Calu3 (cell line): ENCODE measurements around the gene OR13F1. TPM values are rescaled to one million over a fixed set of nuclear protein-coding genes. Genes with fewer than 3 reads are reported as not detected.

Experiments
- Bru-seq: library from RNA; stranded (reverse); fragments of 400-500 nt; gene quantifications from one replicate; lab custom pipeline; 2021; lab: Mats Ljungman, UMichigan
- BruChase-seq, 2 experiments: library from RNA; stranded (reverse); fragments of 400-500 nt; gene quantifications; one replicate each; lab custom pipeline; 2021; lab: Mats Ljungman, UMichigan
- BruUV-seq: library from RNA; stranded (reverse); fragments of 400-500 nt; replicated peaks from 2 replicates; lab custom pipeline; 2021; lab: Mats Ljungman, UMichigan
- CTCF ChIA-PET: fragments of 300-600 bp; sonication (Branson Sonifier 250); formaldehyde crosslinking; loops from one replicate; lab custom pipeline; 2022; ENCODE audit warnings: antibody characterized with exemption; lab: Charles Lee
- DNase-seq: peaks from one replicate; pipeline ENCODE4 v3.0.0; 2022
- H3K27ac Mint-ChIP-seq: one replicate; pipeline ENCODE4 v1.8.0; 2022; ENCODE audit warnings: mixed read lengths; ENCODE audit not compliant: unreplicated experiment
- H3K27me3 Mint-ChIP-seq: one replicate; pipeline ENCODE4 v1.8.0; 2022; ENCODE audit warnings: mixed read lengths; ENCODE audit not compliant: unreplicated experiment
- H3K36me3 Mint-ChIP-seq: one replicate; pipeline ENCODE4 v1.8.0; 2022; ENCODE audit warnings: mild to moderate bottlenecking, moderate library complexity, mixed read lengths; ENCODE audit not compliant: insufficient read depth, unreplicated experiment
- H3K4me1 Mint-ChIP-seq: one replicate; pipeline ENCODE4 v1.8.0; 2022; ENCODE audit warnings: mild to moderate bottlenecking, low read depth, mixed read lengths; ENCODE audit not compliant: unreplicated experiment
- H3K4me3 Mint-ChIP-seq: one replicate; pipeline ENCODE4 v1.8.0; 2022; ENCODE audit warnings: mild to moderate bottlenecking, low read depth, moderate library complexity, mixed read lengths; ENCODE audit not compliant: unreplicated experiment
- H3K9me3 Mint-ChIP-seq: one replicate; pipeline ENCODE4 v1.8.0; 2022; ENCODE audit warnings: low read depth, mixed read lengths; ENCODE audit not compliant: unreplicated experiment
- intact Hi-C: fragments of 100-400 bp; cut with micrococcal nuclease; formaldehyde crosslinking; loops from one replicate; pipeline ENCODE4 v1.10.0; 2022; ENCODE audit not compliant: unreplicated experiment
- long read RNA-seq: library from polyadenylated mRNA; stranded (forward); transcript quantifications from one replicate; pipeline ENCODE4 v2.0.0, GENCODE V29; 2022
- total RNA-seq: library from RNA; stranded (reverse); gene quantifications from 2 replicates; pipeline ENCODE4 v1.2.3, GENCODE V29; 2022
- TF ChIP-seq, protein P1 (sequence below): fragments of 200-600 bp; IDR thresholded peaks from one replicate; pipeline ENCODE4 v1.8.0; 2022; ENCODE audit warnings: antibody characterized with exemption; ENCODE audit not compliant: unreplicated experiment

The OR13F1 gene, protein sequence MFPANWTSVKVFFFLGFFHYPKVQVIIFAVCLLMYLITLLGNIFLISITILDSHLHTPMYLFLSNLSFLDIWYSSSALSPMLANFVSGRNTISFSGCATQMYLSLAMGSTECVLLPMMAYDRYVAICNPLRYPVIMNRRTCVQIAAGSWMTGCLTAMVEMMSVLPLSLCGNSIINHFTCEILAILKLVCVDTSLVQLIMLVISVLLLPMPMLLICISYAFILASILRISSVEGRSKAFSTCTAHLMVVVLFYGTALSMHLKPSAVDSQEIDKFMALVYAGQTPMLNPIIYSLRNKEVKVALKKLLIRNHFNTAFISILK
- total RNA-seq (not detected in 2 replicates), Bru-seq, nascent RNA (not detected), BruChase-seq, experiment 1, labeled RNA remaining after a 6-hour chase (not detected), BruChase-seq, experiment 2, labeled RNA remaining after a 2-hour chase (not detected)
- long read RNA-seq: 0 reads

DNA sequence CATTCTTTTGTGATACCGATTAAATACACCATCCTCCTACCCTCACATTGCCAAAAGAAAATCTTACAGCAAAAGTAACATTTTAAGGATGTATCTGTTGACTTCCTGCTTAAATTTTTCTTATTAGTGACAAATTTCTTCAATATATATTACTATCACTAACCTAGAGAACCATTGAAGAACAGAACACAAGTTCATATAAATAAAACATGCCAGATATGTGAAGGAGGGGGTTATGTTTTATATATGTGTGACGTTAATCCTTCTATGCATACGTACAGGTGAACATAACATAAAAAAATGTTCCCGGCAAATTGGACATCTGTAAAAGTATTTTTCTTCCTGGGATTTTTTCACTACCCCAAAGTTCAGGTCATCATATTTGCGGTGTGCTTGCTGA lies at the start of gene OR13F1:
Gene OR13F1, plus strand, starts transcription at position 301 of the 400 bp plus-strand sequence. Its CDS starts 0 bp downstream, at position 301.
- H3K27ac Mint-ChIP-seq: no peak within 1 kb of the TSS

DNA sequence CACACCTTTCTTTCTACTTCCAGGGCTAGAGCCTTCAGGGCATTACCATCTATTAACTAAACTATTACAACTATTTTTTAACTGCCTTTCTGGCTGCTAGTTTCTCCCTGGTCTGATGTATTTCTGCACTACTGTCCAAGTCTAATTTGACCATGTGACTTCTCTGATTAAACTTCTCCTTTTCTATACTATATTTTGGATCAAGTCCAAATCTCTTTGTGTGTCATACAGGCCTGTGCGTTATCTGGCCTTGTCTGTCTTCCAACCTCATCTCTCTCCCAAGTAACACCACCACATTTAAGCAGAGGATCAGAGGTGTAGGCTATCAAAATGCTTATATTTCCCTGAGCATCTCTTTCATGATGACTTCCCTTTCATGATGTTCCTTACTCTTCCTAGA lies 47.2 kb upstream of the OR13F1 start:
- Mint-ChIP-seq H3K4me3 (no peak overlapping the region), H3K27ac (no peak overlapping the region), H3K9me3 (peaks cover 16% of the 10 kb centered on the region), H3K4me1 (no peaks in the 10 kb centered on the region), H3K36me3 (no peaks in the 10 kb centered on the region), H3K27me3 (no peaks in the 10 kb centered on the region)
- TF ChIP-seq, protein P1, sequence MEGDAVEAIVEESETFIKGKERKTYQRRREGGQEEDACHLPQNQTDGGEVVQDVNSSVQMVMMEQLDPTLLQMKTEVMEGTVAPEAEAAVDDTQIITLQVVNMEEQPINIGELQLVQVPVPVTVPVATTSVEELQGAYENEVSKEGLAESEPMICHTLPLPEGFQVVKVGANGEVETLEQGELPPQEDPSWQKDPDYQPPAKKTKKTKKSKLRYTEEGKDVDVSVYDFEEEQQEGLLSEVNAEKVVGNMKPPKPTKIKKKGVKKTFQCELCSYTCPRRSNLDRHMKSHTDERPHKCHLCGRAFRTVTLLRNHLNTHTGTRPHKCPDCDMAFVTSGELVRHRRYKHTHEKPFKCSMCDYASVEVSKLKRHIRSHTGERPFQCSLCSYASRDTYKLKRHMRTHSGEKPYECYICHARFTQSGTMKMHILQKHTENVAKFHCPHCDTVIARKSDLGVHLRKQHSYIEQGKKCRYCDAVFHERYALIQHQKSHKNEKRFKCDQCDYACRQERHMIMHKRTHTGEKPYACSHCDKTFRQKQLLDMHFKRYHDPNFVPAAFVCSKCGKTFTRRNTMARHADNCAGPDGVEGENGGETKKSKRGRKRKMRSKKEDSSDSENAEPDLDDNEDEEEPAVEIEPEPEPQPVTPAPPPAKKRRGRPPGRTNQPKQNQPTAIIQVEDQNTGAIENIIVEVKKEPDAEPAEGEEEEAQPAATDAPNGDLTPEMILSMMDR: no peak
- CTCF ChIA-PET: no interaction called here
- intact Hi-C loops: no loop called here
- DNase-seq: no peak
- BruUV-seq: no TSS peak

More for the DNA sequence above, at the start of gene OR13F1:
- intact Hi-C loops: no loop called here
- DNase-seq: no peak
- TF ChIP-seq, protein P1: no peak
- Mint-ChIP-seq H3K36me3 (no peaks in the 10 kb centered on the region), H3K4me3 (no peak within 1 kb of the TSS), H3K4me1 (no peaks in the 10 kb centered on the region), H3K27me3 (no peaks in the 10 kb centered on the region), H3K9me3 (peaks cover 5% of the 10 kb centered on the region)
- CTCF ChIA-PET: no interaction called here
- BruUV-seq: no TSS peak

DNA sequence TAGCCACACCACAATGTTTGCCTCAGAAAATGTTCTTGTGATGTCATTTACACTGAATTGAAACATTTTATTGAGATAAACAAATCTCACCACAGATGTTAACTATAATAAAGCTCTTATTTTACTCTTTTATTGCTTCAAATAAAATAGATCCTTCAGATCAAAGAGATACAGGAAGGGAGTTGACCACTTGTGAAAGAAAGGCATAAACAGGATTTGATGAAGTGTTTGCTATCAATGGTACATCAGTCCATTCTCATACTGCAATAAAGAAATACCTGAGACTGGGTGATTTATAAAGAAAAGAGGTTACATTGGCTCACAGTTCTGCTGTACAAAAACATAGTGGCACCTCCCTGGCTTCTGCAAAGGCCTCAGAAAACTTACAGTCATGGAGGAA lies 40.2 kb upstream of the OR13F1 start:
- CTCF ChIA-PET: no interaction called here
- H3K27ac Mint-ChIP-seq: no peak overlapping the region
- H3K27me3 Mint-ChIP-seq: no peaks in the 10 kb centered on the region
- no peaks in the 10 kb centered on the region for H3K36me3 Mint-ChIP-seq
- BruUV-seq: no TSS peak
- H3K4me1 Mint-ChIP-seq: no peaks in the 10 kb centered on the region
- TF ChIP-seq, protein P1: no peak
- DNase-seq: no peak
- peaks cover 18% of the 10 kb centered on the region for H3K9me3 Mint-ChIP-seq
- intact Hi-C loops: no loop called here
- no peak overlapping the region for H3K4me3 Mint-ChIP-seq

DNA sequence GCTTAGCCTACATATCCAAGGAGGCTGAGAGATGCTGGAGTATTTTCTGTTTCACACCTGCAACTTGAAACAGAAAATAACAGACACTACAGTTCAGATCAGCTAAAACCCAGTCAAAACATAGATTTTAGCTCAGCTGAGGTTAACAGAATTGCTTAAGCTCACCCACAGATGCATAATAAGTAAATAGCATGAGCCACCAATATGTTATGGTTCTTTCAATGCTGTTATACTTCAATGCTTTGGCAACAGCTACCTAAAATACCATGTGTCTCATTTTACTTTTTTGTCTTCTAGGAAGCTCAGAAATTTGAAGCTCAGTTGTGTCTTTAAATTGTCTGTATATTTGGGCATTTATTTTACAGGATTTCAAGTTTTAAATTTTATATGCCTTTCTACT lies 35.8 kb upstream of the OR13F1 start:
- CTCF ChIA-PET: no interaction called here
- Mint-ChIP-seq H3K36me3 (no peaks in the 10 kb centered on the region), H3K9me3 (peaks cover 8% of the 10 kb centered on the region), H3K27ac (no peak overlapping the region), H3K4me3 (no peak overlapping the region), H3K27me3 (no peaks in the 10 kb centered on the region), H3K4me1 (no peaks in the 10 kb centered on the region)
- no peak for DNase-seq
- intact Hi-C loops: no loop called here
- TF ChIP-seq, protein P1: no peak
- no TSS peak for BruUV-seq
